Fibroblast of villous mesenchyme (primary cell): ENCODE data around the gene PML. TPM values are rescaled to one million over a fixed set of nuclear protein-coding genes. Genes with fewer than 3 reads are reported as not detected.

Experiments
- DNase-seq: peaks from one replicate; pipeline ENCODE4 v3.0.0-alpha.2; 2010; ENCODE audit warnings: low read depth
- H3K4me3 ChIP-seq: 2 replicates; pipeline ENCODE4 v1.5.1; 2011; ENCODE audit warnings: low read depth, mild to moderate bottlenecking, low read length
- CTCF ChIP-seq: IDR thresholded peaks from 2 replicates; pipeline ENCODE4 v1.5.1; 2012; ENCODE audit warnings: low read depth, mild to moderate bottlenecking, low read length; ENCODE audit not compliant: insufficient read depth
- total RNA-seq: library from RNA; depleted of rRNA; stranded (reverse); fragments of >200 nt; gene quantifications from 2 replicates; pipeline ENCODE4 v1.2.3, GENCODE V29; 2012

The PML gene
- total RNA-seq, 1 donor, result 56.1 TPM

- peak; percentile 85 for DNase-seq
- no peak overlapping the region for H3K4me3 ChIP-seq
Measured at GRCh38 chr15:73989001-73989798, 5.3 kb upstream of the PML start.

GRCh38 chr15:73990250-73991005 lies 4.1 kb upstream of the PML start:
- TF ChIP-seq CTCF, result no peak
- no peak for DNase-seq
- H3K4me3 ChIP-seq, result no peak overlapping the region

More at GRCh38 chr15:73989001-73989798, 5.3 kb upstream of the PML start:
- no peak for TF ChIP-seq CTCF

GRCh38 chr15:73991260-73991659 lies 3.3 kb upstream of the PML start:
- TF ChIP-seq CTCF, result no peak
- DNase-seq, result peak; percentile 55
- peak overlapping the region; percentile 69 for H3K4me3 ChIP-seq

DNA sequence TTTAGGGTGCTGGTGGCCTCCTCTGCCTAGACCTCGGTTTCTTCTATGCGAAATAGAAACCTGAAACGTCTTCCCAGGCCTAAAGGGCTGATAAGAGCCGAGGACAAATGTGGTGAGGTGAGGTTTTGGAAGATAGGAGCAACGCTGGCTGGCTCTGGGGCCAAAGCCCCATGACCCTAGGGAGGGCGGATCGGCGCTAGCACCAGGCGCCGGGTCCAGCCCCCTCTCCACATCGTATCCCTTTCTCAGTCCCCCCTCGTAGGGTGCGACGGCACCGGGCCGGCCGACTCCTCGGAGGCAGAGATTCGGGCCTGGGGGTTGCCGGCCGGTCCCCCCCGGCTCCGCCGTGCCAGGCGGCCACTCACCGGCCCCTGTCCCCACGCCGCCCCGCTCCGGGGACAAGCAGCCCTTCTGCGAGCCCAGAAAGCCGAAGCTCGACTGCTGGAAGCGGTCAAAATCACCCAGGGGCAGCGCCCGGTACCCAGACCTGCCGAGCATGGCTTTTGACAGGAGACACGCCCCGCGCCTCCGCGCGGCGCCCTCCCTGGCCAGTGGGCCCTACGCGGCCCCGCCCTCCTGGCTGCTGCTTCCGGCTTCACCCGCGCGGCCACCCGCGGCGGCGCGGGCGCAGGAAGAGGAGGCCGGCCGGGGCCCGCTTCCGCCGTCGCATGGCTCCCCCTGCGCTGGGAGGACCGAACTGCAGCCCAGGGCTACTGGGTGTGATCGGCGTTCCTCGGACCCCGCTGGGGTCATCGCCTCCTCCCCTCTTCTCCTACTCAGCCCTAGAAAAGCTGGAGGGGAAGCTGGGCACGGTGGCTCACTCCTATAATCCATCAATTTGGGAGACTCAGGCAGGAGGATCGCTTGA lies 2.6 kb upstream of the PML start, which contains the start of gene STOML1:
STOML1 (minus strand) TSS at position 570 of the 868 bp plus-strand sequence; CDS start at position 498, 72 bp downstream.
- peak within 1 kb of the TSS; percentile 69 for H3K4me3 ChIP-seq
- DNase-seq, result peak; percentile 94
- peak; percentile 84 for TF ChIP-seq CTCF

GRCh38 chr15:73992594-73992898 lies 2.0 kb upstream of the PML start:
- peak overlapping the region; percentile 26 for H3K4me3 ChIP-seq
- no peak for DNase-seq
- TF ChIP-seq CTCF, result no peak

DNA sequence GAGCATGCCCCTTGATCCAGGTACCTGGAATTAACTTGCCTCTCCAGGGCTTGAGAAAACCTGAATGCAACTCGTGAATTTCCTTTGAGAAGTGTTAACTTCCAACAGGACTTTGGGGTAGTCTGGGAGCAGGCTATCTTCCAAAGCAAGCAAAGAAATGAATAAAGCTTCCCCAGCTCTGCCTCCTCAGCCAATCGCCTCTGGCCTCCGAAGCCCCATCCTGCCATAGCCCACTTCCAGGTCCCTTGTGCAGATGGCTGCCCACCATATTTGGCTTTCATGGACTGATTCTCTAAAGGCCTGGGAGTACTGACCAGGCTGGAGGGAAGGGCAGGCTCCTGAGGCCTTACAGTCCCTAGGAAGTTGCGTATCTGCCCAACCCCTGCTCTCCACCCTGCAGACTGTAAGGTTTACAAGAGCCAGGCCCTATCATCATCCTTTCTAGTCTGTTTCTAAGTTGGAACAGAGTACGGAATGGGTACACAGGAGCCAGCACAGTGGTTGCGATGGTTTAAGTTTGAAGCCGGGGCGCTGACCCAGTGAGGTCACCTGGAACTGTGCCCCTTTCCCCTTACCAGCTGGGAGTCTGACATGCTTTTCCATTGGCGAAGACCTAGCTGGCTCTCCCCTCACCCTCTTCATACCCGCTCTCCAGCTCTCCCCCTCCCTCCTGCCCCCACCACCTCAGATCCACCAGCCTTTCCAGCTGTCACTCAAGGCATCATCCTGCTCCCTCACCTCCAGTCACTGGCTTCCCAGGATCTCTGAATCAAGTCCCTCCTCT lies 1.1 kb upstream of the PML start:
- no peak for TF ChIP-seq CTCF
- H3K4me3 ChIP-seq, result peak overlapping the region; percentile 78
- no peak for DNase-seq
